ENCODE data around the gene RABL6. TPM values are rescaled to one million over a fixed set of nuclear protein-coding genes. Genes with fewer than 3 reads are reported as not detected.
A peak's percentile ranks its signal among the peaks of the same experiment; 100 is the strongest.
"Not testable (repeated sequence)": the region's sequence is repeated elsewhere in the genome, so short reads cannot be mapped to it uniquely, and the experiment has no call there.

Gene RABL6
- polyA plus RNA-seq, 1 donor from 2014 or later: 19.7 TPM

- H3K27ac Mint-ChIP-seq: peak overlapping the region in 1 of 3 donors; percentile 79
Observed at GRCh38 chr9:136796775-136797347, 10.9 kb upstream of the RABL6 start.

GRCh38 chr9:136798708-136799078 is 9.1 kb upstream of the RABL6 start:
- Mint-ChIP-seq H3K36me3 (no peaks in the 10 kb centered on the region), H3K9me3 (no peaks in the 10 kb centered on the region), H3K4me3 (peak overlapping the region in 1 of 4 donors; percentile 26), H3K4me1 (peaks cover 6 to 20% (median 8%) of the 10 kb centered on the region in 3 donors), H3K27me3 (peaks cover 9% of the 10 kb centered on the region), H3K27ac (no peak overlapping the region)

More at GRCh38 chr9:136796775-136797347, 10.9 kb upstream of the RABL6 start:
- not testable (repeated sequence) for H3K36me3 Mint-ChIP-seq, H3K9me3 Mint-ChIP-seq, H3K27me3 Mint-ChIP-seq
- Mint-ChIP-seq H3K4me3 (peak overlapping the region in 1 of 4 donors; percentile 75), H3K4me1 (peaks cover 8 to 26% (median 11%) of the 10 kb centered on the region in 3 donors)

- peak overlapping the region in 2 of 3 donors; percentile 50 to 91 for H3K27ac Mint-ChIP-seq
- peaks cover under 1% of the 10 kb centered on the region for H3K36me3 Mint-ChIP-seq
- peaks cover 6 to 20% (median 8%) of the 10 kb centered on the region in 3 donors for H3K4me1 Mint-ChIP-seq
- peaks cover 9% of the 10 kb centered on the region for H3K27me3 Mint-ChIP-seq
- H3K9me3 Mint-ChIP-seq: no peaks in the 10 kb centered on the region
- peak overlapping the region; percentile 52 to 95 (median 89) for H3K4me3 Mint-ChIP-seq
Observed at GRCh38 chr9:136799079-136799853, 8.5 kb upstream of the RABL6 start.

GRCh38 chr9:136799854-136800657 is 7.7 kb upstream of the RABL6 start:
- peak overlapping the region; percentile 50 to 91 (median 89) for H3K27ac Mint-ChIP-seq
- peaks cover 9% of the 10 kb centered on the region for H3K27me3 Mint-ChIP-seq
- H3K9me3 Mint-ChIP-seq: no peaks in the 10 kb centered on the region
- H3K4me1 Mint-ChIP-seq: peaks cover 6 to 20% (median 8%) of the 10 kb centered on the region in 3 donors
- peaks cover 1% of the 10 kb centered on the region for H3K36me3 Mint-ChIP-seq
- peak overlapping the region; percentile 82 to 95 (median 89) for H3K4me3 Mint-ChIP-seq

- Mint-ChIP-seq H3K27me3 (peaks cover 9% of the 10 kb centered on the region), H3K27ac (peak overlapping the region in 2 of 3 donors; percentile 50 to 62), H3K4me3 (peak overlapping the region in 2 of 4 donors; percentile 54 to 87), H3K36me3 (peaks cover 1% of the 10 kb centered on the region), H3K9me3 (no peaks in the 10 kb centered on the region), H3K4me1 (peaks cover 6 to 21% (median 16%) of the 10 kb centered on the region in 3 donors)
Observed at GRCh38 chr9:136802321-136802720, 5.4 kb upstream of the RABL6 start.

GRCh38 chr9:136803009-136803550 is 4.7 kb upstream of the RABL6 start:
- not testable (repeated sequence) for H3K27me3 Mint-ChIP-seq, H3K9me3 Mint-ChIP-seq, H3K36me3 Mint-ChIP-seq
- Mint-ChIP-seq H3K27ac (peak overlapping the region in 1 of 3 donors; percentile 56), H3K4me3 (peak overlapping the region in 1 of 4 donors; percentile 80), H3K4me1 (peaks cover 6 to 21% (median 16%) of the 10 kb centered on the region in 3 donors)

GRCh38 chr9:136803551-136804508 is 3.9 kb upstream of the RABL6 start:
- Mint-ChIP-seq H3K27ac (peak overlapping the region; percentile 39 to 56 (median 50)), H3K27me3 (peaks cover 9% of the 10 kb centered on the region), H3K4me3 (peak overlapping the region in 3 of 4 donors; percentile 46 to 80 (median 54)), H3K36me3 (peaks cover 1% of the 10 kb centered on the region), H3K9me3 (no peaks in the 10 kb centered on the region), H3K4me1 (peaks cover 9 to 24% (median 18%) of the 10 kb centered on the region in 3 donors)

- H3K9me3 Mint-ChIP-seq: no peaks in the 10 kb centered on the region
- H3K4me3 Mint-ChIP-seq: peak overlapping the region in 2 of 4 donors; percentile 46 to 80
- H3K27me3 Mint-ChIP-seq: peaks cover 9% of the 10 kb centered on the region
- peaks cover 14 to 29% (median 22%) of the 10 kb centered on the region in 3 donors for H3K4me1 Mint-ChIP-seq
- H3K27ac Mint-ChIP-seq: peak overlapping the region in 1 of 3 donors; percentile 42
- H3K36me3 Mint-ChIP-seq: peaks cover 1% of the 10 kb centered on the region
Observed at GRCh38 chr9:136804509-136805206, 3.1 kb upstream of the RABL6 start.

- Mint-ChIP-seq H3K27ac (peak overlapping the region in 2 of 3 donors; percentile 27 to 71), H3K27me3 (peaks cover 7% of the 10 kb centered on the region), H3K9me3 (no peaks in the 10 kb centered on the region), H3K4me1 (peaks cover 14 to 32% (median 24%) of the 10 kb centered on the region in 3 donors), H3K36me3 (peaks cover 1% of the 10 kb centered on the region), H3K4me3 (peak overlapping the region in 2 of 4 donors; percentile 11 to 75)
Observed at GRCh38 chr9:136805207-136805740, 2.5 kb upstream of the RABL6 start.

- Mint-ChIP-seq H3K4me1 (peaks cover 8 to 28% (median 22%) of the 10 kb centered on the region in 3 donors), H3K36me3 (peaks cover 1% of the 10 kb centered on the region), H3K9me3 (no peaks in the 10 kb centered on the region), H3K27me3 (peaks cover 3% of the 10 kb centered on the region), H3K4me3 (peak overlapping the region; percentile 64 to 89 (median 76)), H3K27ac (peak overlapping the region in 2 of 3 donors; percentile 95 to 98)
Observed at GRCh38 chr9:136806067-136806466, 1.7 kb upstream of the RABL6 start.

GRCh38 chr9:136806631-136807201 is 1.0 kb upstream of the RABL6 start:
- Mint-ChIP-seq H3K27ac (peak overlapping the region; percentile 91 to 98 (median 95)), H3K27me3 (no peaks in the 10 kb centered on the region), H3K9me3 (no peaks in the 10 kb centered on the region), H3K36me3 (peaks cover 1% of the 10 kb centered on the region), H3K4me3 (peak overlapping the region; percentile 86 to 97 (median 92)), H3K4me1 (peaks cover 8 to 24% (median 19%) of the 10 kb centered on the region in 3 donors)

- H3K27ac Mint-ChIP-seq: peak overlapping the region in 2 of 3 donors; percentile 80 to 98
- H3K27me3 Mint-ChIP-seq: no peaks in the 10 kb centered on the region
- peak overlapping the region; percentile 83 to 98 (median 90) for H3K4me3 Mint-ChIP-seq
- H3K4me1 Mint-ChIP-seq: peaks cover 8 to 24% (median 23%) of the 10 kb centered on the region in 3 donors
- no peaks in the 10 kb centered on the region for H3K9me3 Mint-ChIP-seq
- H3K36me3 Mint-ChIP-seq: peaks cover 1% of the 10 kb centered on the region
Observed at GRCh38 chr9:136808075-136808805, 492 bp downstream of the RABL6 start.
